ENCODE data around the gene CCDC141.

DNA sequence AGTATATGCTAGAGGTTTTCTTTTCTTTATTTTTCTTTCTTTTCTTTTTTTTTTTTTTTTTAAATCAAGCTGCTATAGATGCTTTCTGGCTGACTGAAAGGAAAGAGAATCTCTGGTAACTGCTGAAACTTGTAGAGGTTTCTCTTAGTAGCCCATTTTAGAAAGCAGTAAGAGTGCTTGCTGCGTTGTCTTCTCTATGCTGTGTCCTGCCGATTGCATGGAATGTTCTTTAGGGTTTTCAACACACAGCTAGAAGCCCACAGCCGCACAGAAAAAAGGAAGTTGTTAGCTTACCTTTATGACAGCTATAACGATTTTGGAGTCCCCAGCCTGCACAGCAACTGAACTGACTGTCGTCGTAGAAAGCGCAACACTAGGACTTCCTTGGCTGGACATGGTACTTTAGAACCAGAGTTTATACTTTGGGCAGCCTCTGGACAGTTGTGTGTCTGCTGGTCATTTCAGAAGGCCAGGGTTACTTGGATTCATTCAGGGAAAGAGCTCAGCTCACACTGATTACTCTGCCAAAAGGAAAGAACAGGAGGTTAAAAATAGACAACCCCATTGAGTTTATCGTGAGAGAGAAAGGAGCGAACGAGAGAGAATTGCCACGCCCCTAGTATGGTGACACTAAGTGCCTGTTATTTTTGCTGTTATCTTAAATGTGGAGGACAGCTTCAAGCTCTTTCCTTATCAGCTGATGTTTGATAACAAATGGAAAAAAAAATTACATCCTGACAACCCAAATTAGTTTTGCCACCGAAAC is at the start of gene CCDC141:
- TF ChIP-seq SMC3 (IDR thresholded peaks at IDR 0.05), result no peak
- no peak for TF ChIP-seq RAD21 (conservative IDR thresholded peaks at IDR 0.05 in 1 of 2, IDR thresholded peaks at IDR 0.05 in 1 of 2)
- no peak for TF ChIP-seq MAZ (IDR thresholded peaks at IDR 0.05; ENCODE audit: borderline replicate concordance, low read depth, low read length)
- TF ChIP-seq CTCF (IDR thresholded peaks at IDR 0.05), result no peak
- no peak for TF ChIP-seq KDM5A (IDR thresholded peaks at IDR 0.05)
- TF ChIP-seq REST (IDR thresholded peaks at IDR 0.05), result no peak
- no peak for TF ChIP-seq ZC3H11A (IDR thresholded peaks at IDR 0.05)
- TF ChIP-seq RNF2 (IDR thresholded peaks at IDR 0.05; ENCODE audit: borderline replicate concordance, low read depth), result no peak

Measured in A549 (cell line).